IMR-90 (cell line): ENCODE measurements around the gene ANKH. TPM values are rescaled to one million over a fixed set of nuclear protein-coding genes. Genes with fewer than 3 reads are reported as not detected.

Source experiments
- ATAC-seq: fragments of 200-7000 bp; cut with Tn5 transposase; 2 replicates; pipeline ENCODE4 v1.9.1; 2020; ENCODE audit warnings: low read depth, mild to moderate bottlenecking, moderate library complexity
- BruUV-seq: library from RNA; stranded (reverse); fragments of 400-500 nt; replicated peaks from 2 replicates; lab custom pipeline; 2021; lab: Mats Ljungman, UMichigan
- CTCF ChIA-PET: fragments of 300-600 bp; formaldehyde crosslinking; extraction: SDS; loops from one replicate; lab custom pipeline; 2021; ENCODE audit warnings: antibody characterized with exemption; lab: Yijun Ruan, JAX
- POLR2A ChIA-PET: fragments of 300-600 bp; sonication (Branson Sonifier 250); formaldehyde crosslinking; loops from one replicate; lab custom pipeline; 2022; ENCODE audit warnings: antibody characterized with exemption; ENCODE audit not compliant: unreplicated experiment; lab: Charles Lee
- DNase-seq: peaks from one replicate; pipeline ENCODE4 v3.0.0; 2013
- H2AFZ ChIP-seq: replicated peaks from 2 replicates; pipeline ENCODE3; 2013; ENCODE audit warnings: low read length, mild to moderate bottlenecking; ENCODE audit not compliant: poor library complexity
- H2AK5ac ChIP-seq: 2 replicates; pipeline ENCODE4 v1.6.1; 2013; ENCODE audit warnings: low read depth, low read length, inconsistent platforms
- H2AK9ac ChIP-seq: replicated peaks from 2 replicates; pipeline ENCODE3; 2013; ENCODE audit warnings: mild to moderate bottlenecking, low read depth, low read length, moderate library complexity; ENCODE audit not compliant: poor library complexity
- H2BK120ac ChIP-seq: 2 replicates; pipeline ENCODE4 v1.6.1; 2013; ENCODE audit warnings: low read depth, low read length, inconsistent platforms
- H2BK15ac ChIP-seq: 3 replicates; pipeline ENCODE4 v1.6.1; 2013; ENCODE audit warnings: low read depth, low read length, inconsistent platforms
- H2BK20ac ChIP-seq: 2 replicates; pipeline ENCODE4 v1.6.1; 2013; ENCODE audit warnings: low read depth, mild to moderate bottlenecking, inconsistent platforms, low read length, moderate library complexity
- H2BK5ac ChIP-seq: 2 replicates; pipeline ENCODE4 v1.6.1; 2013; ENCODE audit warnings: mild to moderate bottlenecking, low read depth, low read length, inconsistent platforms; ENCODE audit not compliant: poor library complexity, severe bottlenecking
- H3K14ac ChIP-seq: replicated peaks from 2 replicates; pipeline ENCODE4 v1.6.1; 2013; ENCODE audit warnings: low read depth, low read length, inconsistent platforms
- H3K18ac ChIP-seq: 2 replicates; pipeline ENCODE4 v1.6.1; 2013; ENCODE audit warnings: low read depth, low read length, control low read depth
- H3K23ac ChIP-seq: 2 replicates; pipeline ENCODE4 v1.6.1; 2013; ENCODE audit warnings: low read depth, low read length, inconsistent platforms
- H3K27ac ChIP-seq: 2 replicates; pipeline ENCODE4 v1.5.1; 2013; ENCODE audit warnings: mild to moderate bottlenecking, control low read depth, low read length; ENCODE audit not compliant: insufficient read depth
- H3K27me3 ChIP-seq: 2 replicates; pipeline ENCODE4 v1.6.1; 2013; ENCODE audit warnings: low read length; ENCODE audit not compliant: control insufficient read depth, insufficient read depth
- H3K36me3 ChIP-seq: 2 replicates; pipeline ENCODE4 v1.6.1; 2013; ENCODE audit warnings: low read length, mixed read lengths; ENCODE audit not compliant: control insufficient read depth, insufficient read depth
- H3K4ac ChIP-seq: 2 replicates; pipeline ENCODE4 v1.6.1; 2013; ENCODE audit warnings: low read depth, low read length, inconsistent platforms
- H3K4me1 ChIP-seq: 2 replicates; pipeline ENCODE4 v1.6.1; 2013; ENCODE audit warnings: low read length, mixed read lengths; ENCODE audit not compliant: control insufficient read depth, insufficient read depth
- H3K4me2 ChIP-seq: 2 replicates; pipeline ENCODE4 v1.6.1; 2013; ENCODE audit warnings: low read depth, mild to moderate bottlenecking, control low read depth, low read length, moderate library complexity
- H3K4me3 ChIP-seq: 2 replicates; pipeline ENCODE4 v1.5.1; 2013; ENCODE audit warnings: low read depth, mild to moderate bottlenecking, control low read depth, low read length, moderate library complexity; ENCODE audit not compliant: insufficient read depth
- H3K56ac ChIP-seq: 2 replicates; pipeline ENCODE4 v1.6.1; 2013; ENCODE audit warnings: low read length, inconsistent platforms; ENCODE audit not compliant: insufficient read depth; ENCODE audit errors: extremely low read depth
- H3K79me1 ChIP-seq, 2 experiments: 2 replicates each; pipeline ENCODE4 v1.6.1; 2013; ENCODE audit warnings: low read length in 2 of 2, inconsistent platforms in 1 of 2, low read depth in 1 of 2
- H3K9ac ChIP-seq: 2 replicates; pipeline ENCODE4 v1.6.1; 2013; ENCODE audit warnings: low read depth, low read length, control low read depth
- H3K9me1 ChIP-seq: 2 replicates; pipeline ENCODE4 v1.6.1; 2013; ENCODE audit warnings: low read length, inconsistent platforms; ENCODE audit not compliant: insufficient read depth
- H3K9me3 ChIP-seq: 2 replicates; pipeline ENCODE4 v1.6.1; 2013; ENCODE audit warnings: low read length; ENCODE audit not compliant: control insufficient read depth, insufficient read depth
- H4K20me1 ChIP-seq: 2 replicates; pipeline ENCODE4 v1.6.1; 2013; ENCODE audit warnings: low read length, inconsistent platforms; ENCODE audit not compliant: insufficient read depth
- H4K5ac ChIP-seq: 2 replicates; pipeline ENCODE4 v1.6.1; 2013; ENCODE audit warnings: mild to moderate bottlenecking, low read depth, low read length, control low read depth
- H4K8ac ChIP-seq, 2 experiments: 2 replicates each; pipeline ENCODE4 v1.6.1; 2013; ENCODE audit warnings: low read depth in 2 of 2, low read length in 2 of 2, control low read depth in 1 of 2, inconsistent platforms in 1 of 2
- H4K91ac ChIP-seq: 2 replicates; pipeline ENCODE4 v1.6.1; 2013; ENCODE audit warnings: low read depth, low read length, inconsistent platforms; ENCODE audit not compliant: insufficient read depth
- BHLHE40 ChIP-seq: fragments of 150-350 bp; IDR thresholded peaks from 2 replicates; pipeline ENCODE4 v1.6.1; 2016; ENCODE audit warnings: mild to moderate bottlenecking, low read depth, low read length
- CEBPB ChIP-seq: IDR thresholded peaks from 2 replicates; pipeline ENCODE4 v1.6.1; 2012; ENCODE audit warnings: low read depth, low read length, improper control_type of control experiment
- CHD1 ChIP-seq: IDR thresholded peaks from 2 replicates; pipeline ENCODE4 v1.6.1; 2012; ENCODE audit warnings: low read depth, low read length, improper control_type of control experiment
- FOS ChIP-seq: fragments of 150-350 bp; IDR thresholded peaks from 2 replicates; pipeline ENCODE4 v1.6.1; 2016; ENCODE audit warnings: low read depth, low read length
- MAFK ChIP-seq: IDR thresholded peaks from 2 replicates; pipeline ENCODE4 v1.6.1; 2012; ENCODE audit warnings: low read depth, low read length, improper control_type of control experiment
- MAZ ChIP-seq: IDR thresholded peaks from 2 replicates; pipeline ENCODE4 v1.6.1; 2012; ENCODE audit warnings: low read depth, mild to moderate bottlenecking, low read length, improper control_type of control experiment, moderate library complexity, borderline replicate concordance
- MXI1 ChIP-seq: IDR thresholded peaks from 2 replicates; pipeline ENCODE4 v1.6.1; 2012; ENCODE audit warnings: low read depth, mild to moderate bottlenecking, low read length, moderate library complexity, borderline replicate concordance
- NFE2L2 ChIP-seq: fragments of 150-350 bp; IDR thresholded peaks from 2 replicates; pipeline ENCODE4 v1.6.1; 2016; ENCODE audit warnings: low read depth, mild to moderate bottlenecking, low read length
- POLR2A ChIP-seq: IDR thresholded peaks from 2 replicates; pipeline ENCODE4 v1.6.1; 2012; ENCODE audit warnings: mild to moderate bottlenecking, low read depth, low read length
- RAD21 ChIP-seq: IDR thresholded peaks from 2 replicates; pipeline ENCODE4 v1.6.1; 2012; ENCODE audit warnings: low read length, improper control_type of control experiment
- RCOR1 ChIP-seq: IDR thresholded peaks from 2 replicates; pipeline ENCODE4 v1.6.1; 2012; ENCODE audit warnings: mild to moderate bottlenecking, low read length, improper control_type of control experiment; ENCODE audit not compliant: insufficient replicate concordance
- RFX5 ChIP-seq: IDR thresholded peaks from 2 replicates; pipeline ENCODE4 v1.8.0; 2012; ENCODE audit warnings: low read depth, mild to moderate bottlenecking, low read length, moderate library complexity
- SMC3 ChIP-seq: fragments of 150-350 bp; IDR thresholded peaks from 2 replicates; pipeline ENCODE4 v1.6.1; 2016; ENCODE audit warnings: low read depth, mild to moderate bottlenecking, antibody characterized with exemption, low read length, moderate library complexity
- WGBS, 2 experiments: methylation state at CpG; one replicate each; pipeline versions ENCODE4 v1.1.5 to v1.1.7; 2013; ENCODE audit warnings: missing lambda C conversion rate in 2 of 2; ENCODE audit not compliant: insufficient read length in 1 of 2; ENCODE audit errors: extremely low coverage in 2 of 2; 5-methylcytosine and 5-hydroxymethylcytosine counted together
- dilution Hi-C: fragments of 300-500 bp; cut with HindIII; formaldehyde crosslinking; loops from one replicate; pipeline ENCODE4 v1.14.3; 2018; ENCODE audit warnings: low sequenced_read_pairs; ENCODE audit not compliant: unreplicated experiment
- in situ Hi-C: fragments of 300-500 bp; cut with MboI; formaldehyde crosslinking; loops from 3 replicates; pipeline ENCODE4 v1.14.3; 2019; ENCODE audit warnings: low sequenced_read_pairs, inconsistent platforms, mixed read lengths
- intact Hi-C: fragments of 100-400 bp; cut with micrococcal nuclease; formaldehyde crosslinking; loops from 2 replicates; pipeline ENCODE4 v1.10.0; 2022
- polyA plus RNA-seq, 3 experiments: library from polyadenylated mRNA; depleted of rRNA; stranded (reverse); fragments of >200 nt; gene quantifications; 2 replicates each; pipeline ENCODE4 v1.2.3, GENCODE V29; 2012; ENCODE audit warnings: low replicate concordance in 1 of 3
- total RNA-seq: library from RNA; depleted of rRNA; stranded (reverse); fragments of >200 nt; gene quantifications from 2 replicates; pipeline ENCODE4 v1.2.3, GENCODE V29; 2012
- TF ChIP-seq, protein P1 (sequence below): conservative IDR thresholded peaks from 2 replicates; pipeline ENCODE4 v1.5.1; 2012; ENCODE audit warnings: mild to moderate bottlenecking, low read depth, low read length, improper control_type of control experiment
- TF ChIP-seq, protein P2 (sequence below): fragments of 150-350 bp; IDR thresholded peaks from 2 replicates; pipeline ENCODE4 v1.6.1; 2016; ENCODE audit warnings: low read depth, mild to moderate bottlenecking, low read length, moderate library complexity, borderline replicate concordance
- TF ChIP-seq, protein P3 (sequence below): fragments of 150-350 bp; IDR thresholded peaks from 2 replicates; pipeline ENCODE4 v1.6.1; 2017; ENCODE audit warnings: mild to moderate bottlenecking, antibody characterized with exemption, low read length, low read depth

Gene ANKH
- total and polyA plus RNA-seq, 2 of the 4 experiments (the other 2 are of a cell fraction): 5.2 to 17.2 TPM

GRCh38 chr5:14724633-14725032 lies 146.9 kb downstream of the ANKH start:
- dilution Hi-C loops (no loop called here), in situ Hi-C loops (loop anchor here (5.0 to 25.0 kb wide), 2 partner anchors 278 to 788 kb away; partner anchors contain the start of gene FBXL7), intact Hi-C loops (loop anchor here (5.0 kb wide), 1 partner anchor 458 kb away; no protein-coding TSS in a partner anchor)
- Histone ChIP-seq H2AK9ac (no peak overlapping the region), H3K9ac (no peak overlapping the region), H3K27me3 (no peaks in the 10 kb centered on the region), H4K8ac (no peak overlapping the region), H3K14ac (no peak overlapping the region), H4K5ac (no peak overlapping the region), H2AK5ac (no peak overlapping the region), H3K9me1 (peaks cover 26% of the 10 kb centered on the region), H2AFZ (no peak overlapping the region), H3K4ac (no peak overlapping the region), H3K4me3 (no peak overlapping the region), H2BK120ac (no peak overlapping the region), H3K4me1 (peaks cover 21% of the 10 kb centered on the region), H3K56ac (no peak overlapping the region), H2BK15ac (no peak overlapping the region), H4K91ac (no peak overlapping the region), H3K79me1 (peaks cover 0 to 12% of the 10 kb centered on the region in 2 experiments; a peak in 1 of 4 replicates), H3K9me3 (no peaks in the 10 kb centered on the region), H3K27ac (no peak overlapping the region), H4K20me1 (no peaks in the 10 kb centered on the region), H3K4me2 (no peak overlapping the region), H2BK20ac (no peak overlapping the region), H2BK5ac (no peak overlapping the region), H3K23ac (no peak overlapping the region), H3K18ac (no peak overlapping the region), H3K36me3 (no peaks in the 10 kb centered on the region)
- no TSS peak for BruUV-seq
- DNase-seq (no peak), ATAC-seq (no peak)
- CTCF ChIA-PET: interaction anchor here (1.5 kb wide), 1 partner anchor 148 kb away, joined by 3 read pairs; no protein-coding TSS in a partner anchor
- POLR2A ChIA-PET: no interaction called here
- TF ChIP-seq CEBPB (no peak), RFX5 (no peak), POLR2A (no peak), MXI1 (no peak), CHD1 (no peak), NFE2L2 (no peak), RAD21 (no peak), SMC3 (no peak), MAFK (no peak), RCOR1 (no peak), FOS (no peak), BHLHE40 (no peak), MAZ (no peak)
- TF ChIP-seq, protein P1, sequence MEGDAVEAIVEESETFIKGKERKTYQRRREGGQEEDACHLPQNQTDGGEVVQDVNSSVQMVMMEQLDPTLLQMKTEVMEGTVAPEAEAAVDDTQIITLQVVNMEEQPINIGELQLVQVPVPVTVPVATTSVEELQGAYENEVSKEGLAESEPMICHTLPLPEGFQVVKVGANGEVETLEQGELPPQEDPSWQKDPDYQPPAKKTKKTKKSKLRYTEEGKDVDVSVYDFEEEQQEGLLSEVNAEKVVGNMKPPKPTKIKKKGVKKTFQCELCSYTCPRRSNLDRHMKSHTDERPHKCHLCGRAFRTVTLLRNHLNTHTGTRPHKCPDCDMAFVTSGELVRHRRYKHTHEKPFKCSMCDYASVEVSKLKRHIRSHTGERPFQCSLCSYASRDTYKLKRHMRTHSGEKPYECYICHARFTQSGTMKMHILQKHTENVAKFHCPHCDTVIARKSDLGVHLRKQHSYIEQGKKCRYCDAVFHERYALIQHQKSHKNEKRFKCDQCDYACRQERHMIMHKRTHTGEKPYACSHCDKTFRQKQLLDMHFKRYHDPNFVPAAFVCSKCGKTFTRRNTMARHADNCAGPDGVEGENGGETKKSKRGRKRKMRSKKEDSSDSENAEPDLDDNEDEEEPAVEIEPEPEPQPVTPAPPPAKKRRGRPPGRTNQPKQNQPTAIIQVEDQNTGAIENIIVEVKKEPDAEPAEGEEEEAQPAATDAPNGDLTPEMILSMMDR: no peak
- TF ChIP-seq, protein P2, sequence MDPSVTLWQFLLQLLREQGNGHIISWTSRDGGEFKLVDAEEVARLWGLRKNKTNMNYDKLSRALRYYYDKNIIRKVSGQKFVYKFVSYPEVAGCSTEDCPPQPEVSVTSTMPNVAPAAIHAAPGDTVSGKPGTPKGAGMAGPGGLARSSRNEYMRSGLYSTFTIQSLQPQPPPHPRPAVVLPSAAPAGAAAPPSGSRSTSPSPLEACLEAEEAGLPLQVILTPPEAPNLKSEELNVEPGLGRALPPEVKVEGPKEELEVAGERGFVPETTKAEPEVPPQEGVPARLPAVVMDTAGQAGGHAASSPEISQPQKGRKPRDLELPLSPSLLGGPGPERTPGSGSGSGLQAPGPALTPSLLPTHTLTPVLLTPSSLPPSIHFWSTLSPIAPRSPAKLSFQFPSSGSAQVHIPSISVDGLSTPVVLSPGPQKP: no peak
- TF ChIP-seq, protein P3, sequence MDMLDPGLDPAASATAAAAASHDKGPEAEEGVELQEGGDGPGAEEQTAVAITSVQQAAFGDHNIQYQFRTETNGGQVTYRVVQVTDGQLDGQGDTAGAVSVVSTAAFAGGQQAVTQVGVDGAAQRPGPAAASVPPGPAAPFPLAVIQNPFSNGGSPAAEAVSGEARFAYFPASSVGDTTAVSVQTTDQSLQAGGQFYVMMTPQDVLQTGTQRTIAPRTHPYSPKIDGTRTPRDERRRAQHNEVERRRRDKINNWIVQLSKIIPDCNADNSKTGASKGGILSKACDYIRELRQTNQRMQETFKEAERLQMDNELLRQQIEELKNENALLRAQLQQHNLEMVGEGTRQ: no peak
- 95% methylated on average over 7 of the region's 10 CpGs; no CpG with 5 or more reads in 1 of the 2 experiments for WGBS, 2 experiments
